Prostate gland (tissue), 2 donors: Measurements from ENCODE around the gene SLC22A12.

Experiments
- CTCF ChIP-seq, 4 experiments: fragments of 200-600 bp in 2 of 4; fragments of 450-650 bp in 2 of 4; sonication (generic) in 2 of 4; IDR thresholded peaks; 1 replicate in 3 of 4; 2 replicates in 1 of 4; pipeline ENCODE4 v1.5.1; 2016 to 2019; ENCODE audit warnings: antibody characterized with exemption in 4 of 4, mild to moderate bottlenecking in 2 of 4, moderate library complexity in 2 of 4
- POLR2A ChIP-seq: fragments of 450-650 bp; IDR thresholded peaks from one replicate; pipeline ENCODE4 v1.6.1; 2016; ENCODE audit warnings: antibody characterized with exemption, mild to moderate bottlenecking

- no peak for TF ChIP-seq CTCF (IDR thresholded peaks at IDR 0.05)
- TF ChIP-seq POLR2A = no peak
Measured at GRCh38 chr11:64605656-64606585, 14.9 kb downstream of the SLC22A12 start.
